ENCODE results near the gene KAZN.

KAZN gene

GRCh38 chr1:14866911-14867612 is 268.6 kb downstream of the KAZN start:
- Histone ChIP-seq H3K4me3 (ENCODE audit: low read depth, low read length) (no peak overlapping the region), H3K36me3 (ENCODE audit: control insufficient read depth, insufficient read depth, low read length) (no peaks in the 10 kb centered on the region), H3K4me1 (ENCODE audit: control insufficient read depth, insufficient read depth, low read length) (peaks cover 5% of the 10 kb centered on the region), H3K9ac (ENCODE audit: low read depth, low read length) (no peak overlapping the region), H3K9me3 (ENCODE audit: control insufficient read depth, insufficient read depth, low read length) (no peaks in the 10 kb centered on the region), H3K27me3 (ENCODE audit: control insufficient read depth, insufficient read depth, low read length) (no peaks in the 10 kb centered on the region)

- no peak overlapping the region for H3K4me3 ChIP-seq (ENCODE audit: low read depth, low read length)
- H3K9ac ChIP-seq (ENCODE audit: low read depth, low read length), result no peak overlapping the region
- H3K9me3 ChIP-seq (ENCODE audit: control insufficient read depth, insufficient read depth, low read length), result no peaks in the 10 kb centered on the region
- no peaks in the 10 kb centered on the region for H3K36me3 ChIP-seq (ENCODE audit: control insufficient read depth, insufficient read depth, low read length)
- no peaks in the 10 kb centered on the region for H3K27me3 ChIP-seq (ENCODE audit: control insufficient read depth, insufficient read depth, low read length)
- peaks cover 2% of the 10 kb centered on the region for H3K4me1 ChIP-seq (ENCODE audit: control insufficient read depth, insufficient read depth, low read length)
Observed at GRCh38 chr1:14869187-14869586, 270.7 kb downstream of the KAZN start.

- Histone ChIP-seq H3K4me3 (ENCODE audit: low read depth, low read length) (no peak overlapping the region), H3K9me3 (ENCODE audit: control insufficient read depth, insufficient read depth, low read length) (no peaks in the 10 kb centered on the region), H3K27me3 (ENCODE audit: control insufficient read depth, insufficient read depth, low read length) (no peaks in the 10 kb centered on the region), H3K4me1 (ENCODE audit: control insufficient read depth, insufficient read depth, low read length) (peaks cover 6% of the 10 kb centered on the region), H3K36me3 (ENCODE audit: control insufficient read depth, insufficient read depth, low read length) (no peaks in the 10 kb centered on the region), H3K9ac (ENCODE audit: low read depth, low read length) (no peak overlapping the region)
Observed at GRCh38 chr1:14871218-14871970, 272.9 kb downstream of the KAZN start.

DNA sequence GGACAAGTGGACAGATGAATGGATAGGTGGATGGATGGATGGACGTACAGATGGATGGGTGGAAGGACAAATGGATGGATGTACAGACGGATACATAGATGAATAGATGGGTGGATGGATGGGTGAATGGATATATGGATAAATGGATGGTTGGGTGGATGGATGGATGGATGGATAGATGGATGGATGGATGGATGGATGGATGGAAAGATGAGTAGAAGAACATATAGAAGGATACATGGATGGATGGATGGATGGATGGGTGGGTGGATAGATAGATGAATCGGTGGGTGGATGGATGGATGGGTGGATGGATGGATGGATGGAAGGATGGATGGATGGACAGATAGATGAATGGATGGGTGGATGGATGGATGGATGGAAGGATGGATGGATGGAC is 274.3 kb downstream of the KAZN start:
- H3K4me3 ChIP-seq (ENCODE audit: low read depth, low read length), result no peak overlapping the region
- H3K27me3 ChIP-seq (ENCODE audit: control insufficient read depth, insufficient read depth, low read length), result no peaks in the 10 kb centered on the region
- H3K36me3 ChIP-seq (ENCODE audit: control insufficient read depth, insufficient read depth, low read length), result no peaks in the 10 kb centered on the region
- no peak overlapping the region for H3K9ac ChIP-seq (ENCODE audit: low read depth, low read length)
- no peaks in the 10 kb centered on the region for H3K9me3 ChIP-seq (ENCODE audit: control insufficient read depth, insufficient read depth, low read length)
- H3K4me1 ChIP-seq (ENCODE audit: control insufficient read depth, insufficient read depth, low read length), result peaks cover 9% of the 10 kb centered on the region

DNA sequence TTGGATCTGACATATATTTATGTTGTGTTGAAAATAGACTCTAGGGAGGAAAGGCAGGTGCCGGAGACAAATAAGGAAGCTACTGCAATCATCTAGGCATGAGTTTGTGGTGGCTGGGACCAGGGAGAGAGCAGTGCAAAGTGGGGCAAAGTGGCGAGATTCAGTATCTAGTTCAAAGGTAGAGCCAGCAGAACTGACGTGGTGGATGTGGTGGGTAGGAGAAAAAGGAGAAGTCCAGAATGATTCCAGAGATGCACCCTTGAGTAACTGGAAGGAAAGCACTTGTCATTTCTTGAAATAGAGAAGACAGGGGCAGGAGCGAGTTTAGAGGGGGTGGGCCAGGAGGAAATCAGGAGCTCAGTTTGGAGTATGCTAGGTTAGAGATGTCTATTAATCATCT is 275.2 kb downstream of the KAZN start:
- Histone ChIP-seq H3K4me3 (ENCODE audit: low read depth, low read length) (no peak overlapping the region), H3K4me1 (ENCODE audit: control insufficient read depth, insufficient read depth, low read length) (peaks cover 9% of the 10 kb centered on the region), H3K9me3 (ENCODE audit: control insufficient read depth, insufficient read depth, low read length) (no peaks in the 10 kb centered on the region), H3K9ac (ENCODE audit: low read depth, low read length) (no peak overlapping the region), H3K27me3 (ENCODE audit: control insufficient read depth, insufficient read depth, low read length) (no peaks in the 10 kb centered on the region), H3K36me3 (ENCODE audit: control insufficient read depth, insufficient read depth, low read length) (no peaks in the 10 kb centered on the region)

DNA sequence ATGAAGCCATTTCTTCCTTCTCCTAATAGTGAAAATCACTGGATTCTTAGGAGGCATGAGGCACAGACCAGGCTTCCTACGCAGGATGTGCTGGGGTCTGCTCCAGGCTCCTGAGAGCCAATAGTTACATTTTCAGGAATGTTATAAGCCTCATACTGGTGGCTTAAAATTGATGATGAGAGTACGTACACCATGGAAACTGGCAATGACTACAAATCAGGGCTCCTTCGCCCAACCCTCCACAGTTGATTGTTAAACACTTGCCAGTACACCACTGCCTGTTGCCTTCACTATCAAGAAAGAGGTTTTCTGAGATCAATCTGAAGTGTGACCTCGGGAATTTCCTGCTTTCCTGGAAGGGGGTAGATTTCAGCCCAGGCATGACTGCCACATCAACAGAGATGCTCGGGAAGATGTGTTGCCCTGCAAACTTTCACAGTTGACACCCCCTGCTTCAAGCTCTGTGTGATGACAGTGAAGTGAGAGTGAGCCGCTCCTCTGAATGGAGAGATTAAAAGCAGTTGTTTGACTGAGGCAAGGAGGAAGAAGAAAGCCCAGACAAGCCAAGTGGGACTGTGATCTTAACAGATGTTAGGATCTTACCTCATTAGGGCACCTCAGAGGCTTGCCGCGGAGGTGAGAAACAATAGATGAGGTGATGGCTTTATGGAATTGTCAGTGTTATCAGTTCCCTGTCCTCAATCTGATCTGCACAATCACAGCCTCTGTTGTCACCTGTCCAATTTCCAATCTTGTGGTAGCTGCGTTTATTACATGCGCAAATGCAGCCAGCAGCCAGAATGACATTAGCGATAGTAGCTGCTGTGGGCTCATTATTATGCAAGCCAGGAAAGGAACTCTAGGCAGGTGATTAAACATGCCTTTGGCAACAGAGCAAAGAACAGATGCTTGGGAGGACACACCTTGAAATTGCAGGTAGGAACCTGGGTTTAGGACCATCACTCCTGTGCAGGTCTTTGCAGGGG is 277.3 kb downstream of the KAZN start:
- H3K4me1 ChIP-seq (ENCODE audit: control insufficient read depth, insufficient read depth, low read length), result peaks cover 9% of the 10 kb centered on the region
- H3K4me3 ChIP-seq (ENCODE audit: low read depth, low read length), result no peak overlapping the region
- H3K27me3 ChIP-seq (ENCODE audit: control insufficient read depth, insufficient read depth, low read length), result no peaks in the 10 kb centered on the region
- H3K9me3 ChIP-seq (ENCODE audit: control insufficient read depth, insufficient read depth, low read length), result no peaks in the 10 kb centered on the region
- H3K36me3 ChIP-seq (ENCODE audit: control insufficient read depth, insufficient read depth, low read length), result no peaks in the 10 kb centered on the region
- no peak overlapping the region for H3K9ac ChIP-seq (ENCODE audit: low read depth, low read length)

DNA sequence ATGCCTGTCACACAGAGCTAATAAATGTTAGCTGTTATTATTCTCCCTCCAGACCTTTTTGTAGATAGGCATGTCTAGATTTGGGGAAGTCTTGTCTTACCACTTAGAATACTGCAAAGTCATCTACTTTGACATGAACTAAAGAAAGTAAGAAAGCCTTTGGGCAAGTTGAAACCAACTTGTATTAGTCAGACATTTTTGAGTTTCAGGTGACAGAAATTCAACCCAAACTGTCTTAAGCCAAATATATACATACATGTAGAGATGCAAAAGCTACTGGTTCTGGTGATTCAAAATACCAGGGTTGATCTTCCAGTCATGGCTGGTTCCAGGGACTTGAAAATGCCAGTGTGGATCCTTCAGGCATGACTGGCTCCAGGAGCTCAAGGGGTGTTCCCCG is 278.3 kb downstream of the KAZN start:
- H3K9ac ChIP-seq (ENCODE audit: low read depth, low read length), result no peak overlapping the region
- H3K4me1 ChIP-seq (ENCODE audit: control insufficient read depth, insufficient read depth, low read length), result peaks cover 6% of the 10 kb centered on the region
- no peaks in the 10 kb centered on the region for H3K9me3 ChIP-seq (ENCODE audit: control insufficient read depth, insufficient read depth, low read length)
- no peaks in the 10 kb centered on the region for H3K36me3 ChIP-seq (ENCODE audit: control insufficient read depth, insufficient read depth, low read length)
- no peaks in the 10 kb centered on the region for H3K27me3 ChIP-seq (ENCODE audit: control insufficient read depth, insufficient read depth, low read length)
- no peak overlapping the region for H3K4me3 ChIP-seq (ENCODE audit: low read depth, low read length)

DNA sequence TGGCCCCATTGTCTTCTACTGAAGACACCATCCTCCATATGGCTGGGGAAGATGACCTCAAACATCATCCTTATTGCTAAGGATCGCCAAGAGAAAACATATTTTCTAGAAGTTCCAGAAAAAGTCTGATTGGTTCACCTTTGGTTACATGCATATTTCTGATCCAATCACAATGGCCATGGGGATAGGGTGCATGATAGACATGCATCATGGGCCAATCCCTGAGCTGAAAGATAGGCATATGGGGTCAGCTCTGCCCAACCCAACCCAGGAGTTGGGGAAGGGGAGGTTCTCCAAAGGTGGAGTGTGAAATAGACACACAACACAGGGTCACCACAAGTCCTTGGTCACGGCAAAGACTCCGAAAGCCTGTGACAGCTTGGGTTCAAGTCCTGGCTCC is 278.7 kb downstream of the KAZN start:
- Histone ChIP-seq H3K4me3 (ENCODE audit: low read depth, low read length) (no peak overlapping the region), H3K4me1 (ENCODE audit: control insufficient read depth, insufficient read depth, low read length) (peaks cover 6% of the 10 kb centered on the region), H3K36me3 (ENCODE audit: control insufficient read depth, insufficient read depth, low read length) (no peaks in the 10 kb centered on the region), H3K9ac (ENCODE audit: low read depth, low read length) (no peak overlapping the region), H3K27me3 (ENCODE audit: control insufficient read depth, insufficient read depth, low read length) (no peaks in the 10 kb centered on the region), H3K9me3 (ENCODE audit: control insufficient read depth, insufficient read depth, low read length) (no peaks in the 10 kb centered on the region)

DNA sequence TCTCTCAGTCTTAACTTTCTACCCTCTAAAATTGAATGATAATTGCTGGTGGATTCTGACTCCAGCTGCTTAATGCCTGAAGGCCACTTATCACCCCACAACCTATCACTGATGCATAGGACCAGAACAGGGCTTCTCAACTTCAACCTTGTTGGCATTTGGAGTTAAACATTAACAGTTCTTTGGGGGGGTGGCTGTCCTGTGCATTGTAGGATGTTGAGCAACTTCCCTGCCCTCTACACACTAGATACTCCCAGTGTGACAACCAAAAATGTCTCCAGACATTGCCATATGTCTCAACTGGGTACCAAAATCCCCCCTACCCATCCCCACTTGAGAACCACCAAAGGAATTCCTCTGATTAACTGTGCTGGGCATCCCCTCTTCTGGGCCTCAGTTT is 279.6 kb downstream of the KAZN start:
- H3K4me1 ChIP-seq (ENCODE audit: control insufficient read depth, insufficient read depth, low read length), result peaks cover 6% of the 10 kb centered on the region
- H3K9me3 ChIP-seq (ENCODE audit: control insufficient read depth, insufficient read depth, low read length), result no peaks in the 10 kb centered on the region
- no peak overlapping the region for H3K4me3 ChIP-seq (ENCODE audit: low read depth, low read length)
- H3K9ac ChIP-seq (ENCODE audit: low read depth, low read length), result no peak overlapping the region
- H3K27me3 ChIP-seq (ENCODE audit: control insufficient read depth, insufficient read depth, low read length), result no peaks in the 10 kb centered on the region
- no peaks in the 10 kb centered on the region for H3K36me3 ChIP-seq (ENCODE audit: control insufficient read depth, insufficient read depth, low read length)

DNA sequence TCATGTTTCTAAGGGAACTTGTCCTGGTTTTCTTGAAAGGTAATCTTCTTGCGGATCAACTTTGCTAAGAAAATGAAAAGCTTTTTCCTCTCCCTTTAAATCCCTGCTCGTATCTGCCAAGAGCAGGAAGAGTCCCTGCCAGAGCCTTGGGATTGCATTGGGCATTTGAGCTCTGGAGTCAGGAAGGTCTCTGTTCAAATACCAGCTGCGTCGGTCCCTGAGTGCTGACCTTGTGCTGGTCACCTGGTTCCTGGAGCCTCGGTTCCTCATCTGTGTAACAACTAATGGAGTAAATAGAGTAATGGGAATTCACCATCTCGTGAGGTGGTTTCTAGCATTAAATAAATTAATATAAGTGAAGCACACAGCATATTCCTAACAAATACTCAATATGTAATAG is 280.5 kb downstream of the KAZN start:
- H3K36me3 ChIP-seq (ENCODE audit: control insufficient read depth, insufficient read depth, low read length), result no peaks in the 10 kb centered on the region
- no peaks in the 10 kb centered on the region for H3K9me3 ChIP-seq (ENCODE audit: control insufficient read depth, insufficient read depth, low read length)
- no peaks in the 10 kb centered on the region for H3K27me3 ChIP-seq (ENCODE audit: control insufficient read depth, insufficient read depth, low read length)
- no peak overlapping the region for H3K9ac ChIP-seq (ENCODE audit: low read depth, low read length)
- H3K4me1 ChIP-seq (ENCODE audit: control insufficient read depth, insufficient read depth, low read length), result peaks cover 6% of the 10 kb centered on the region
- H3K4me3 ChIP-seq (ENCODE audit: low read depth, low read length), result no peak overlapping the region

- Histone ChIP-seq H3K9me3 (ENCODE audit: control insufficient read depth, insufficient read depth, low read length) (no peaks in the 10 kb centered on the region), H3K27me3 (ENCODE audit: control insufficient read depth, insufficient read depth, low read length) (no peaks in the 10 kb centered on the region), H3K36me3 (ENCODE audit: control insufficient read depth, insufficient read depth, low read length) (no peaks in the 10 kb centered on the region), H3K9ac (ENCODE audit: low read depth, low read length) (no peak overlapping the region), H3K4me1 (ENCODE audit: control insufficient read depth, insufficient read depth, low read length) (peaks cover 6% of the 10 kb centered on the region), H3K4me3 (ENCODE audit: low read depth, low read length) (no peak overlapping the region)
Observed at GRCh38 chr1:14880456-14881316, 282.2 kb downstream of the KAZN start.
